KMS-11 (cell line): ENCODE results near the gene CXCL8.
"Not testable (repeated sequence)": the region's sequence is repeated elsewhere in the genome, so short reads cannot be mapped to it uniquely, and the experiment has no call there.

ENCODE experiments used
- H2AFZ ChIP-seq: fragments of 200-600 bp; sonication (generic); 2 replicates; pipeline ENCODE4 v1.6.1; 2016; ENCODE audit warnings: antibody characterized with exemption, mixed run types, low read depth
- H3K27ac ChIP-seq: fragments of 200-600 bp; sonication (generic); 2 replicates; pipeline ENCODE4 v1.6.1; 2016; ENCODE audit warnings: mild to moderate bottlenecking, mixed run types
- H3K27me3 ChIP-seq: fragments of 200-600 bp; sonication (generic); 2 replicates; pipeline ENCODE4 v1.6.1; 2017; ENCODE audit warnings: mild to moderate bottlenecking, low read depth, mixed run types, moderate library complexity; ENCODE audit not compliant: insufficient read depth
- H3K36me3 ChIP-seq: fragments of 200-600 bp; sonication (generic); 2 replicates; pipeline ENCODE4 v1.6.1; 2017; ENCODE audit warnings: mild to moderate bottlenecking, mixed run types; ENCODE audit not compliant: insufficient read depth
- H3K4me1 ChIP-seq: fragments of 200-600 bp; sonication (generic); 2 replicates; pipeline ENCODE4 v1.6.1; 2016; ENCODE audit warnings: mild to moderate bottlenecking, low read depth, mixed run types; ENCODE audit not compliant: poor library complexity, severe bottlenecking
- H3K4me2 ChIP-seq: fragments of 200-600 bp; sonication (generic); 2 replicates; pipeline ENCODE4 v1.7.0; 2016; ENCODE audit warnings: mild to moderate bottlenecking, mixed run types
- H3K4me3 ChIP-seq: fragments of 200-600 bp; sonication (generic); IDR thresholded peaks from 2 replicates; pipeline ENCODE4 v1.6.1; 2017; ENCODE audit warnings: low read depth, low read length, mixed read lengths; ENCODE audit not compliant: insufficient read depth
- H3K79me2 ChIP-seq: fragments of 200-600 bp; sonication (generic); 2 replicates; pipeline ENCODE4 v1.6.1; 2016; ENCODE audit warnings: low read depth, mixed run types; ENCODE audit not compliant: insufficient read depth
- H3K9ac ChIP-seq: fragments of 200-600 bp; sonication (generic); 2 replicates; pipeline ENCODE4 v1.6.1; 2016; ENCODE audit warnings: mild to moderate bottlenecking, mixed run types
- H4K20me1 ChIP-seq: fragments of 200-600 bp; sonication (generic); 2 replicates; pipeline ENCODE4 v1.6.1; 2016; ENCODE audit warnings: mild to moderate bottlenecking, mixed run types; ENCODE audit not compliant: insufficient read depth
- TF ChIP-seq, protein P1 (sequence below): fragments of 200-600 bp; sonication (generic); conservative IDR thresholded peaks from 2 replicates; pipeline ENCODE4 v1.6.1; 2017; ENCODE audit warnings: low read depth, mild to moderate bottlenecking, antibody characterized with exemption, low read length, moderate library complexity, mixed read lengths

CXCL8 gene

DNA sequence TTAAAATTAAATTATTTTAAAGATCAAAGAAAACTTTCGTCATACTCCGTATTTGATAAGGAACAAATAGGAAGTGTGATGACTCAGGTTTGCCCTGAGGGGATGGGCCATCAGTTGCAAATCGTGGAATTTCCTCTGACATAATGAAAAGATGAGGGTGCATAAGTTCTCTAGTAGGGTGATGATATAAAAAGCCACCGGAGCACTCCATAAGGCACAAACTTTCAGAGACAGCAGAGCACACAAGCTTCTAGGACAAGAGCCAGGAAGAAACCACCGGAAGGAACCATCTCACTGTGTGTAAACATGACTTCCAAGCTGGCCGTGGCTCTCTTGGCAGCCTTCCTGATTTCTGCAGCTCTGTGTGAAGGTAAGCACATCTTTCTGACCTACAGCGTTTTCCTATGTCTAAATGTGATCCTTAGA, at the start of gene CXCL8:
TSS of gene CXCL8 (plus strand) at position 217 of the 426 bp plus-strand sequence. CDS start at position 307, 90 bp downstream.
- Histone ChIP-seq H3K4me3 (no peak within 1 kb of the TSS), H3K79me2 (no peaks in the 10 kb centered on the region), H4K20me1 (no peaks in the 10 kb centered on the region), H3K27ac (no peak within 1 kb of the TSS), H3K27me3 (no peaks in the 10 kb centered on the region), H3K4me2 (no peak within 1 kb of the TSS), H3K36me3 (no peaks in the 10 kb centered on the region), H2AFZ (no peak within 1 kb of the TSS), H3K4me1 (no peaks in the 10 kb centered on the region), H3K9ac (no peak within 1 kb of the TSS)
- TF ChIP-seq, protein P1, sequence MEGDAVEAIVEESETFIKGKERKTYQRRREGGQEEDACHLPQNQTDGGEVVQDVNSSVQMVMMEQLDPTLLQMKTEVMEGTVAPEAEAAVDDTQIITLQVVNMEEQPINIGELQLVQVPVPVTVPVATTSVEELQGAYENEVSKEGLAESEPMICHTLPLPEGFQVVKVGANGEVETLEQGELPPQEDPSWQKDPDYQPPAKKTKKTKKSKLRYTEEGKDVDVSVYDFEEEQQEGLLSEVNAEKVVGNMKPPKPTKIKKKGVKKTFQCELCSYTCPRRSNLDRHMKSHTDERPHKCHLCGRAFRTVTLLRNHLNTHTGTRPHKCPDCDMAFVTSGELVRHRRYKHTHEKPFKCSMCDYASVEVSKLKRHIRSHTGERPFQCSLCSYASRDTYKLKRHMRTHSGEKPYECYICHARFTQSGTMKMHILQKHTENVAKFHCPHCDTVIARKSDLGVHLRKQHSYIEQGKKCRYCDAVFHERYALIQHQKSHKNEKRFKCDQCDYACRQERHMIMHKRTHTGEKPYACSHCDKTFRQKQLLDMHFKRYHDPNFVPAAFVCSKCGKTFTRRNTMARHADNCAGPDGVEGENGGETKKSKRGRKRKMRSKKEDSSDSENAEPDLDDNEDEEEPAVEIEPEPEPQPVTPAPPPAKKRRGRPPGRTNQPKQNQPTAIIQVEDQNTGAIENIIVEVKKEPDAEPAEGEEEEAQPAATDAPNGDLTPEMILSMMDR: no peak

DNA sequence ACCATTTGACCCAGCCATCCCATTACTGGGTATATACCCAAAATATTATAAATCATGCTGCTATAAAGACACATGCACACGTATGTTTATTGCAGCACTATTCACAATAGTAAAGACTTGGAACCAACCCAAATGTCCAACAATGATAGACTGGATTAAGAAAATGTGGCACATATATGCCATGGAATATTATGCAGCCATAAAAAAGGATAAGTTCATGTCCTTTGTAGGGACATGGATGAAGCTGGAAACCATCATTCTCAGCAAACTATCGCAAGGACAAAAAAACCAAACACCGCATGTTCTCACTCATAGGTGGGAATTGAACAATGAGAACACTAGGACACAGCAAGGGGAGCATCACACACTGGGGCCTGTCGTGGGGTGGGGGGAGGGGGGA, 49.2 kb upstream of the CXCL8 start:
- not testable (repeated sequence) for H4K20me1 ChIP-seq, H3K27ac ChIP-seq

DNA sequence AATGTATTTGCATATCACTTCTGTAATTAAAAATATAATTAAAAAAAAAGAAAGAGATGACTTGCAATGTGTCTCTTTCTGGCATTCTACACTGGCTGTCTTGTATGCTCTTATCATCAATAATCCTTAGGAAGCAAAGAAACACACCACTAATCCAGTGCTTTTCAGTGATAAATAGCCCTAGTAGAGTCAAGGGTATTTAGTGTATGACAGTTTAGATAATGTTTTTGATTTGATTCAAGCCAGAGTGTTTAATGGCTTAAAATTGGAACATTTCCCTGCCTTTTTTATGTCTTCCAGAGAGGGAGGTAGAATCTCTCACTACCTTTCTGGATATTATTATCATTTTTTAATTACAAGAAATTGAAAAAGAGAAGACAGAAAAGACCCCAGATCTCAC, 48.6 kb upstream of the CXCL8 start:
- TF ChIP-seq, protein P1: no peak

More for the DNA sequence above, 49.2 kb upstream of the CXCL8 start:
- H3K27me3 ChIP-seq, H3K9ac ChIP-seq, H2AFZ ChIP-seq, H3K36me3 ChIP-seq, H3K4me2 ChIP-seq, H3K4me1 ChIP-seq, H3K79me2 ChIP-seq, H3K4me3 ChIP-seq: not testable (repeated sequence)

DNA sequence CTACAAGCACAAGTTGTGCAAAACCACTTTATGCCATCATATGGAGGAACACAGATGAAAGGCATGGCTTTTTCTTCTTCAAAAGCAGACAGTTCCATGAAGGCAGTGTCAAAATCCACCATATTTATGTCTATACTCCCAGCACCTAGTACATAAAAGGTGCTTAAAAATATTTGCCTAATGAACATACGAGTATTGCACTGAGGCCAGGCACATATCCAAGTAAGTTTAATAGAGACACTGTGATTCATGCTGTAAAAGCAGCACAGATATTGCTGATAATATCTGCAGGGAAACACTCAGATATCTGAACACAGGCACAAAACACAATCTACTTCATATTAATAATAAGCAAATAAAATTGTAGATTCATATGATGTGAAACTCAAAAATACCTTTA, 48.1 kb upstream of the CXCL8 start:
- Histone ChIP-seq H3K36me3 (no peaks in the 10 kb centered on the region), H3K27me3 (no peaks in the 10 kb centered on the region), H3K4me2 (no peak overlapping the region), H3K4me1 (no peaks in the 10 kb centered on the region), H3K4me3 (no peak overlapping the region), H3K79me2 (no peaks in the 10 kb centered on the region), H4K20me1 (no peaks in the 10 kb centered on the region), H3K27ac (no peak overlapping the region), H3K9ac (no peak overlapping the region), H2AFZ (no peak overlapping the region)
- TF ChIP-seq, protein P1: no peak

More for the DNA sequence above, 48.6 kb upstream of the CXCL8 start:
- H3K9ac ChIP-seq: no peak overlapping the region
- no peaks in the 10 kb centered on the region for H3K36me3 ChIP-seq
- no peaks in the 10 kb centered on the region for H3K4me1 ChIP-seq
- no peak overlapping the region for H3K4me3 ChIP-seq
- H3K4me2 ChIP-seq: no peak overlapping the region
- no peaks in the 10 kb centered on the region for H4K20me1 ChIP-seq
- H2AFZ ChIP-seq: no peak overlapping the region
- no peaks in the 10 kb centered on the region for H3K27me3 ChIP-seq
- H3K27ac ChIP-seq: no peak overlapping the region
- H3K79me2 ChIP-seq: no peaks in the 10 kb centered on the region

DNA sequence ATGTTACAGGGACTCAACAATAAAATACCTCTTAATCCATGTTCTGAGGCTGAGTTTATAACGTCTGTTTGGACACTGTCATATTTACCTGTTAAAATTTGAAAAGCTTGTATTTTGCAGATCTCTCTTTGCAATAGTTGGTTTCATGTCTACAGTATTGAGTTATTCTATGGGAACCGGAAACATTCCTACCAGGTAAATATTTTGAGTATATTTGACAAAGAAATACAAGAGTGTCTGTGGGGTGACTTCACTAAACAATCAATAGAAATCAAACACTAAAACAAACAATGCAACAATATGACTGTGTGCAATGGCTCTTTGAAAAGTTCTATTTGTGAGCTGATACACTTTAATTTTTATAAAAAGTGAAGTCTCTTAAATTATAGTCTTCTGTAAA, 47.7 kb upstream of the CXCL8 start:
- no peaks in the 10 kb centered on the region for H3K79me2 ChIP-seq
- no peak overlapping the region for H2AFZ ChIP-seq
- H3K27ac ChIP-seq: no peak overlapping the region
- no peaks in the 10 kb centered on the region for H3K36me3 ChIP-seq
- H3K4me3 ChIP-seq: no peak overlapping the region
- H3K4me1 ChIP-seq: no peaks in the 10 kb centered on the region
- H3K27me3 ChIP-seq: no peaks in the 10 kb centered on the region
- H3K4me2 ChIP-seq: no peak overlapping the region
- H3K9ac ChIP-seq: no peak overlapping the region
- TF ChIP-seq, protein P1: no peak
- H4K20me1 ChIP-seq: no peaks in the 10 kb centered on the region
